Hippocampal formation (tissue), 2 donors: ENCODE results near the gene EXOC3L4.

Experiments used
- DNase-seq, 2 donors: peaks; one replicate each; lab custom pipeline; 2025; lab: John Stamatoyannopoulos, UW

EXOC3L4 gene

DNA sequence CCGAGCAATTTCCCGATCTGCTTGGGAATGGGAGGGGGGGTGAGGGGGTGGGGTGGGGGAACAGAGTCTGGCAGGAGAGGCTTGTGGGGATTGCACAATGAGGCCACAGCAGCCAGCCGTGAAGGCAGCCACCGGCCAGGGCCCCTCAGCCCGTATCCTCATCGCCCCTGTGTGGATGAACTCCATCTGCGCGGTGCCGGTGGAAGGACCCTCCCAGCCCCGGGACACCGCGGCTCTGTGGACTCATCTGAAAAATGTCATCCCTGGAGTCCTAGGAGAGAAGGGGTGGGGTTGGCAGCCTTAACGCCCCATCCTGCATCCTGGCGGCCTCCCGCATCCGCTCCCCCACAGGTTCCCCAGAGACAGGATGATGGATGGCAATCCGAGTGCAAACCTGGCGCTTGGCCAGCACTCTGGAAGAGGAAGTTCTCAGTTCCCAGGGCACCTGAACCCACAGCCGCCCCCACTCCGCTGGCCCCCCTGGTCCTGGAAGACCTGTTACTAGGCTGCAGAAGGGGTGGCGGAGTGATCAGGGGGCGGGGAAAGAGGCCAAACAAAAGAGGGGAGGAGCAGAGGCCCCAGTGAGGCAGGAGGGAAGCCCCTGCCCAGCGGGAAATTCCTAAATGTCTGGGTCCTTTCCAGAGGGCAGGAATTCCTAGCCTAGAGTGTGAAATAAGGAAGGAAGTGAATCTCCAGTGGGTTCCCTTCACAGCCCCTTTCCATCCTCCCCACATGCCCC lies 27.5 kb downstream of the EXOC3L4 start:
- DNase-seq: no peak

DNA sequence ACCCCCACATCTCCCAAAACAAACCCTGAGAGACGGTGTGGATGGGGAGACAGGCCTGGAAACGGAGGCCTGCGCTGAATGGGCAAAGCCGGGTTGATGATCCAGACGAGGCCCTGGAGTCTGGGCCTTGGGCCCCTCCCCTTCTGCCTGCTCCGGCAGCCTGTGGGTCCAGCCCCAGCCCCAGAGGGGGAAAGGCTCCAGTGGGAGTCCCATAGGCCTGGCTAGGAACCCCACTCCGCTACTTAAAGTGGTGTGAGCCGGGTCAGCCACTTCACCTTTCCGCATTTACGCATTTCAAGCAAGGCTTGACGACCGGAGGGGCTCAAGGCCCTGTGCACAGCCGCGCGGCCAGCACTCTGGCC lies 28.0 kb downstream of the EXOC3L4 start:
- DNase-seq: no peak

DNA sequence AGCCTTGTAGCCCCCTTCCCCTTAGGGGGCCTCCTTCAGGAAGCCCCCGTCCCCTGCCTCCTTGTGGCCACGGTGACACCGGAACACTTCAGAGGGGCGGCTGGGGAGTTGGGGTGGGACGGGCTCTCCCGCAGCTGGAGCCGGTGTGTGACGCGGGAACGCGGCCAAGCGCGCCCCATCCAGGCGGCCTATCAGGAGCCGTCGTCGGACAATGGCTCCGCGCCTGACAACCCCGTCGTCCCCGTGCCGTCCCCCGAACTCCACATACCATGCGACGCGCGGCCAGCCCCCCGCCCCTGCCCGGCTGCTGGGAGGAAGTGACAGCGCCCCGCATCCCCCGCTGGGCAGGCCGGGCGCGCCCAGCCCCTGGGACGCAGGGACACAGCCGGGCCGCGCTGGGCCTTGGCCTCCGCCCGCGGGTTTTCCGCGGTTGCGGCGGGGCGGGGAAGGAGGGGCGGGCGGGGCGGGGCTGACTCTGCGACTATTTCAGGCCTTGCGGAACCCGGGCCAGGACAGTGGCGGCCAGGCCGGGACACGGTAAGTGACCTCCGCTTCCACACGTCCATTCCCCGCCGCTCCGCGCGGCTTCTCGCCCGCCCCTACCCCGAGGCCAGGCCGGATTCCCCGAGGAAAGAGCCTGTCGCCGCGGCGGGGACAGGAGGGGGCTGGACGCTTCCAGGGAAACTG lies 28.6 kb downstream of the EXOC3L4 start, which contains the start of gene TNFAIP2:
Gene TNFAIP2 (plus strand): TSS at position 515 of the 687 bp plus-strand sequence. CDS start 2,997 bp downstream, outside the sequence.
- no peak for DNase-seq

DNA sequence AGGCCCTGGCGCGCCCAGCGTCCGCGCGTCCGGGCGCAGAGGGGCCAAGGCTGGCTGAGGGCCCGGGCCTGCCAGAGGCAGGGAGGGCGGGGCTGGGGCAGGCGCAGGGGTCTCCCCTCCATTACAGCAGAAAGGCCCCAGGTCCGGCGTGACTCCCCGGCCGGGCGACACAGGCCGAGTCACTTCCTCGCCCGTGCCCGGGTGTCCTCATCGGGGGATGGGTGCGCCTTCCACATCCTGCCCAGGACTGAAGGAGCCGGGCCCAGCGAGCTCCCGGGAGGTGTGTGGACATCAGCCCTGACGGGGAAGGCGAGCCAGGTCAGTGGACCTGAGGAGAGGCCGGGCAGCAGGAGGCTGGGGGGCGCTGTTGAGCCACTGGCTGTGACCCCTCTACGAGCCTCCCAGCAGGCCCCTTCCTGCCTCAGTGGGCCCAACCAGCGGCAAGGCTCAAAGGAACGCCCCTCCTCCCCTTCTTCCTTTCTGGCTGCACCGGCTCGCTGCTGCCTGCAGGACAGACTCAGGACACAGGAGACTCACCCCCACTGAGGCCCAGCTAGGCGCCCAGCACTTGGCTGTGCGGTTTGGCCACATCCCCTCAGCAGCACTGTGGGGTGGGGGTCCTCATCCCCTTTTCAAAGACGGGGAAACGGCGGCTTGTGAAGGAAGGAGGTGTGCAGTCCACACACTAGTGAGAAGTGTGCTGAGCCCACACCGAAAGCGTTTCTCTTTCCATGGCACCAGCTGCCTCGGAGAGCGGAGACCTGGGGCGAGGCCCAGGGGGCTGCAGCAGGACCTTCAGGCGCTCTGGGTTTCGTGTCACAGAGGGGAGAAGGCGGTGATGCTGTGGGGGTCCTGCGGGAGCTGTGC lies 29.3 kb downstream of the EXOC3L4 start:
- DNase-seq: no peak

DNA sequence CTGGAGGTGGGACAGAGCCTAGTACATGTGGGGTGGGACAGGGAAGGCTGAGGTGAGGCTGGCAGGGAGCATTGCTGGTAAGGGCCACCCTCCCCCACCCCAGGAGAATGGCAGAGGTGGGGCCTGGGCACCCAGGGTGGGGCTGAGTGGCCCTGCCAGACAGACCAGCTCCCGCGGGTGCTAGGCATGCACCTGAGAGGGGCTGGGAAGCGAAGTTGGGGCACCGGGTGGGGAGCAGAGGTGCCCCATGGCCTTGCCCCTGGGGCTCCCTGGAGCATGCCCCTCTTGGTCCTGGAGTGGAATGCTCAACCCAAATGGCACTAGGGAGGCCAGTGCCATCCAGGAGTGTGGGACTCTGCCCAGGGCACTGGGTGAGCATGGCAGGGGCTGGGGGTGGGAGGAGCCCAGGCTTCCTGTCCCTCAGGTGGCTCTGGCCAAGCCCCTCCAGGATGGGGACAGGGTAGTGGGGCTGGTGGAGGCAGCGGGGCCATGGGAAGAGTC lies 30.0 kb downstream of the EXOC3L4 start:
- DNase-seq: no peak

DNA sequence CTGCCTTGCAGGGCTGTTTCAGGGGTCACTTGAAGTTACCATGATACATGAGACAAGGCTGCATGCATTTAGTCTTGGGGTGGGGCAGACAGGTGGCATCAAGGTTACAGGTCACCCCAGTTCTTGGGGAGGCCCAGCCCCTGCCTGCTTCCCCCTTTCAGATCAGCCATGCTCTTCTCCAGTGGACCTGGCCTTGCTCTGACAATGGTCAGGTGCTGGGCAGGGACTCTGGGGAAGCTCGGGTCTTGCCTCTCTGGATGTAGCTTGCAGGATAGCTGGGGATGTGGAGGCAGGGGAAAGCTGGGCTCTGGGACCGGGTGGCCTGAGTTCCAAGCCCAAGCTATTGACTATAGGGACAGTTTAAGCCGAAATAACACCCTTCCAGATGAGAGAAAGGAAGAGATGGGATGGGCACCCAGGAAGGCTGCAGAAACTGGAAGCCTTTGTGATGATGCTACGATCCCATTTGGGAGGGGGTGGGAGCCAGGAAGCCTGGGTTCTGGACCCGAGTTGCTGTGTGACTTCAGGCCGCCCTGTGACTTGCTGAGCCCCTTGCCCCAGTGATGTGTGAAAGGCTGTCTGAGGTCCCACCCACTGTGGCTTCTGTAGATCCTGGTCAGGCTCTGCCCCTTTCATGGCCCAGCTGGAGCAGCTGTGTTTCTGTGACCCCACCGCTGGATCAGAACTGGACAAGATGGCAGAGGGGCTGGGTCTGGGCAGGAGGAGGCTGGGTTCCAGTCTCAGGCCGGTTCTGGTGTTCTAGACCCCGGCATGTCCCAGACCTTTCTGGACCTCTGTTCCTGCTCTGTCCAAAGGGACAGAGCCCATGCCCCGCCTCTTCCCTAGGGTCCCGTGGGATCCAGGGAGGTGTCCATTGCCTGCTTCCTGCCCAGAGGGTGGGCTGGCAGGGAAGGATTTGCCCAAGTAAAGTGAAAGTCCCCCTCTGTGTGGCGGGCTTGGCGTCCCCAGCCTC lies 30.9 kb downstream of the EXOC3L4 start:
- DNase-seq: no peak

DNA sequence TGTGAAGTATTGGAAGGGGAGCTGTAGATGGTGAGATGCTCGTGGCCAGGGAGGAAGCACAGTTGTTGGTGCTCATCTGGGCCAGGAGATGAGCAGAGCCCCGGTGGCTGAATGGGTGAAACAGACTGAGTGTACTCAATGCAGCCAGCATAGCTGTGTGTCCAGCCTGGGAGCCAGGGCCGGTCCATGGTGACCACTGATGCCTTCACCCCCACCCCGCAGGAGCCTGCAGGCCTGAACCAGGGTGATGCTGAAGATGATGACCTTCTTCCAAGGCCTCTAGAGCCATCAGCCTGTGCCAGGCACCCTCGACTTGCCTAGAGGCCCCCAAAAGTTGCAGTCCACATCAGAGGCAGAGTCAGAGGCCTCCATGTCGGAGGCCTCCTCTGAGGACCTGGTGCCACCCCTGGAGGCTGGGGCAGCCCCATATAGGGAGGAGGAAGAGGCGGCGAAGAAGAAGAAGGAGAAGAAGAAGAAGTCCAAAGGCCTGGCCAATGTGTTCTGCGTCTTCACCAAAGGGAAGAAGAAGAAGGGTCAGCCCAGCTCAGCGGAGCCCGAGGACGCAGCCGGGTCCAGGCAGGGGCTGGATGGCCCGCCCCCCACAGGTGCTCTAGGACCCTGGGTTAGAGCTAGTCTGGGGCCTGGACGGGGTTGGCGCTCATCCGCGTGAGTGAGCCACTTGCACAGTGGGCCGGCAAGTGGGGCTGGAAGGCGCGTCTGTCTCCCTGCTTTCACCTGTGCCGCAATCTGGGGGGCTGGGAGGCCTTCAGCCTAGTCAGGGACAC lies 31.8 kb downstream of the EXOC3L4 start:
- DNase-seq: no peak

DNA sequence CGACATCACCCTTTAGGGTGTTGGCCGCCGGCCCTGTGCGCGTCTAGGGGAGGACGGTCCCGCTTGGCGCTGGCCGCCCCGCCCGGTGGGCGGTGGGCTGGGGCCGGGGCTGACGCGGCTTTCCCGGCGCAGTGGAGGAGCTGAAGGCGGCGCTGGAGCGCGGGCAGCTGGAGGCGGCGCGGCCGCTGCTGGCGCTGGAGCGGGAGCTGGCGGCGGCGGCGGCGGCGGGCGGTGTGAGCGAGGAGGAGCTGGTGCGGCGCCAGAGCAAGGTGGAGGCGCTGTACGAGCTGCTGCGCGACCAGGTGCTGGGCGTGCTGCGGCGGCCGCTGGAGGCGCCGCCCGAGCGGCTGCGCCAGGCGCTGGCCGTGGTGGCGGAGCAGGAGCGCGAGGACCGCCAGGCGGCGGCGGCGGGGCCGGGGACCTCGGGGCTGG lies 32.4 kb downstream of the EXOC3L4 start:
- no peak for DNase-seq

DNA sequence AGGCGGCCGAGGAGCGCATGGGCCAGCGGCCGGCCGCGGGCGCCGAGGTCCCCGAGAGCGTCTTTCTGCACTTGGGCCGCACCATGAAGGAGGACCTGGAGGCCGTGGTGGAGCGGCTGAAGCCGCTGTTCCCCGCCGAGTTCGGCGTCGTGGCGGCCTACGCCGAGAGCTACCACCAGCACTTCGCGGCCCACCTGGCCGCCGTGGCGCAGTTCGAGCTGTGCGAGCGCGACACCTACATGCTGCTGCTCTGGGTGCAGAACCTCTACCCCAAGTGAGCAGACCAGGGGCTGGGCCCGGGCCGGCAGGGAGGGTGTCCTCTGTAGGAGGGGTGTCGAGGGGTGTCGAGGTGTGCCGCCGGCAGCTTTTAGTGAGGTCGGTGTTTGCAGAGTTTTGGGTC lies 32.8 kb downstream of the EXOC3L4 start:
- DNase-seq: no peak

DNA sequence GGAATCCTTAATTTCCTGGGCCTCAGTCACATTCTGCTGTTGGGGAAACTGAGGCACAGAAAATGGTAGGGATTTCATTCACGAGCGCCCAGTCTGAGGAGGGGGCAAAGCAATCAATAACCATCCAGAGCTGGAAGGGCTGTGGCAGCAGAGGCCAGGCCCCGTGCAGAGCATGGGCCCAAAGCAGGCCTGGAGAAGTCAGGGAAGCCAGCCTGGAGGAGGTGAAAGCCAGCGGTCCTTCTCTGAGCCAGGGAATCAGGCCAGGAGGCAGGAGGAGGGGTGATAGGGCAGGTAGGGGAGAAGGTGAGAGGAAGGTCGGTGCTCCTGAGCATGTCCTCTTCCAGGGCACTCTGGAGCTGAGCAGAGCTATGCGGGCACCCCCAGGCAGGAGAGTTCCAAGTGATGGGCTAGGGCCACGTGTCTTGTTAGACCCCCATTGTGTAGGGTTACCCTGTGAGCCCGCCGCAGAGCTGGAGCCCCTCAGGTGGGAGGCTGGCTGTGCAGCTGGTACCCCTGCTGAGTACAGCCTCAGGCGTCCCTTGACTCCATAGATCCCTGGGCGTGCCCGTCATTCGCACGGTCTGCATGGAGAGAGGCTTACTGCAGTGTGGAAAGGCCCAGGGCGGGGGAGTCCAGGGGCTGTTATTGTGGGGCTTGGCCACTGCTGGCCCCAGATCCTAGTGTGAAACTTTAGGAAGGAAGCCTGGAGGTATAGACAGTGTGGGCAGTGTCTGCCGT lies 33.5 kb downstream of the EXOC3L4 start:
- no peak for DNase-seq

DNA sequence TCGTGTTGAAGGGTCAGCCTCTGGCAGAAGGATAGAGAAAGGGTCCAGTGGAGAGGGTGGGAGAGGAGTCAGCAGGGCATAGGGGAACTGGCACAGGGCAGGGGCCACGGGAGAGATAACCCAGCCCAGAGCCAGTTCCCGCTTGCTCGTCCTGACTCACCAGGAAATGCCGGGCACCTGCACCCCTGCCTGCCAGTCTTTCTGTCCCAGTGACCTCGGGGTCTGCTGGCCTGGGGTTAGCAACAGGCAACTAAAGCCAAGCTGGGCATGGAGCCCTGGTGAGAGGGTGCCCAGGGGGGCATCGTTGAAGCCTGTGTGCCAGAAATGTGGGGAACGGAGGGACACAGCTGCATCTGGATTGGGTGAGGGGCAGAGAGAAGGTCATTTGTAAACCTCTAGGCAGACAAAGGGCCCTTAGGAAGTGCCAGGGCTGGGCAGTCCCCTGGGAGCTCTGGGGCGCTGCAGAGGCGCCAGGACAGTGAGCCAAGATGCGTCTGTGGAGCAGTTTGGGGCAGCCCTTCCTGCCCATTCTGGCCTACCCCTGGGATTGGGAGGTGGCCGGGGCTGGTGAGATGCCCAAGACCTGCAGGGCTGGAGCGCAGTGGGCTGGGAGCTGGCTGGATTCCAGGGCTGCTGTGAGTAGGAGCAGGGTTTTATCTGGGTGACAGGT lies 34.2 kb downstream of the EXOC3L4 start:
- DNase-seq: no peak

DNA sequence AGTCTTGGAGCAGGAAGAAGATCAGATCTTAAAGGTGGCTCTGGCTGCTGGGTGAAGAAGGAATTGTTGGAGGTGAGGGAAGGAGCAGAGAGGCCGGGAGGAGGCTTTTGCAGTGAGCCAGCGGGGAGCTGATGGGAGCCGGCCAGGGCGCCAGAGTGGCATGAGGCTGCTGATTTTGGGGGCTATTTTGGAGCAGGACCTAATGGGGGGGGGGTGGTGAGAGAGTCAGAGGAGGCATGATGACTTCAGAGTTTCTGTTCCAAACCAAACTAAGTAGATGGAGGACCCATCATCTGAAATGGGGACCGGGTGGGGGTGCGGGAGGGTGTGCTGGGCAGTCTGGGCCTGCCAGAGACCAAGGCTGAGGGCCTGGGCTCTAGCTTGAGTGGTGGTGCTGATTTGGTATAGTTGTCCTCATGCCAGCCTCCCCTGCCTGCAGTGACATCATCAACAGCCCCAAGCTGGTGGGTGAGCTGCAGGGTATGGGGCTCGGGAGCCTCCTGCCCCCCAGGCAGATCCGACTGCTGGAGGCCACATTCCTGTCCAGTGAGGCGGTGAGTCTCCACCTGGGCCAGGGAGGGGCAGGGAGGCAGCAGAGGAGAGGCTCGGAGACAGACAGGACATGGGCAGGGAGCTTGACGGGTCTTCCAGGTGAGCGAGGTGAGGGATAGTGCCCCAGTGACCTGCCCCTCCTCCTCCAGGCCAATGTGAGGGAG lies 34.9 kb downstream of the EXOC3L4 start:
- no peak for DNase-seq

DNA sequence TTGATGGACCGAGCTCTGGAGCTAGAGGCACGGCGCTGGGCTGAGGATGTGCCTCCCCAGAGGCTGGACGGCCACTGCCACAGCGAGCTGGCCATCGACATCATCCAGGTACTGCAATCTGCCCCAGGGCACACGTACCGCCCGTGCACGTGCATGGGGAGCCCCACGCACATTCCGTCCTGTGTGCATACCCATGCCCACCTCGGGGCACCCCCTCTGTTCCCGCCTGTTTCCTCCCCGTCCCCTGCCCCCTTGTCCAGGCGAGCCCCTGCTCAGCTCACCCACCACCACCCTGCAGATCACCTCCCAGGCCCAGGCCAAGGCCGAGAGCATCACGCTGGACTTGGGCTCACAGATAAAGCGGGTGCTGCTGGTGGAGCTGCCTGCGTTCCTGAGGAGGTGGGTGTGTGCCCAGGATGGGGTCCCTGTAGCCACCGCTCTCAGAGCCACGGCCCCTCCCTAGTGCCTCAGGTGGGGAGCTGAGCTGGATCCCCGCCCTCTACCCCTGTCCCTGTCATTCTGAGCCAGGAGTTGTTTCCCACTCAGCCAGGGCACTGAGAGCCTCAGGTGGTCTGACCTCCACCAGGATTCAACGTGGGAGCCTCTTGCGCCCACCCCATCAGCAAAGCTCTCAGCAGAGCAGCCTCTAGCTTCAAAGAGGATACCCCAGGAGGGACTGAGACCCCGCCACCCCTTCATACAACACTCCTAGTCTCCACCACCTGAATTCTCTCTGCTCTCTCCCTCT lies 35.7 kb downstream of the EXOC3L4 start:
- no peak for DNase-seq

DNA sequence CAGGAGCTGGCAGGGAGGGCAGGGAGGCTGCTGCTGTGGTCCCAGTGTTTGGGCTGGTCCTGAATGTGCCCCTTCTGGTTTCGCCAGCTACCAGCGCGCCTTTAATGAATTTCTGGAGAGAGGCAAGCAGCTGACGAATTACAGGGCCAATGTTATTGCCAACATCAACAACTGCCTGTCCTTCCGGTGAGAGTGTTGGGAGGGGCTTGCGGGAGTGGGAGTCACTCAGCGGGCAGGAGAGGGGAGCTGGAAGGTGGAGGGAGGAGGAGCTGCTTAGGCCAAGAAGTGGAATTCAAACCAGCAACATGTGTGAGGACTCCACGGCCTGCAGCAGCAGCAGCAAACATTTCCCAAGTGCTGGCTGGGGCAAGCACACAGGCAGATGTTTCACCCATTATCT lies 36.4 kb downstream of the EXOC3L4 start:
- no peak for DNase-seq

DNA sequence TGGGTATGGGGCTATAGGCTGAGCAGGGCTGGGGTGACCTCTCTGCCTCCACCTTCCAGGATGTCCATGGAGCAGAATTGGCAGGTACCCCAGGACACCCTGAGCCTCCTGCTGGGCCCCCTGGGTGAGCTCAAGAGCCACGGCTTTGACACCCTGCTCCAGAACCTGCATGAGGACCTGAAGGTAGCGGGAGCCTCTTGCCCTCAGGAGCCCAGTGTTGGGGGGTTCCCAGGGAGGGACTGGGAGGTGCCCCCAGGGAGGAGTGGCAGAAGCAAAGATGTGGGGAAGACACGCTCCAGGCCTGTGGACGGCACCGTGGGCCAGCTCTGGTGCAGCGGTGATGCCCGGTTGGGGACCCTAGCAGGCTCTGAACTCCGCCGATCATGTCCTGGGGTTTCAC lies 37.1 kb downstream of the EXOC3L4 start:
- DNase-seq: no peak

DNA sequence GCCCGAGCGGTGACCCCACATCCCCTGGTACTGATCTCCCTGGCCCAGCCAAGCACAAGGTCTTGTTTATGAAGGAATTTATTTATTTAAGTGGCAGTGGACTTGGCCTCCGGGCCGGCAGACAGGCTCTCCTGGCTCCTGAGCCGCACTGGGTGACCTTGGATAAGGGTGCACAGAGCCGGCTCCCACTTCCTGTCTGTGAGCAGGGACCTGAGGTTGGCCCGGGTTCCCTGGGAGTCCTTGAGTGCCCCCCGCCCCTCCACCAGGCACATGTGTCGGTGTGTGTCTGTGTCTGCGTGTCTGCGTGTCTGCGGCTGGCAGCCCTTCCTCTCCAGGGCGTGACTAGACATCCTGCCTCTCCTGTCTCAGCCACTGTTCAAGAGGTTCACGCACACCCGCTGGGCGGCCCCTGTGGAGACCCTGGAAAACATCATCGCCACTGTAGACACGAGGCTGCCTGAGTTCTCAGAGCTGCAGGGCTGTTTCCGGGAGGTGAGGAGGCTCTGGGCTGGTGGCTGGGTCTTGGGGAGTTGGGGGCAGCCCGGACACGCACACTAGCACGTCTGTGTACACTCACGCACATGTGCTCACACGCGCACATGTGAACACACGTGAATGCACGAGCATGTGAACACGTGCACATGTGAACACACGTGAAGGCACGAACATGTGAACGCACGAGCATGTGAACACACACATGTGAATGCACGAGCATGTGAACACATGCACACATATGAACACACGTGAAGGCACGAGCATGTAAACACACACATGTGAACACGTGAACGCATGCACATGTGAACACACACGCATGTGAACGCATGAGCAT lies 38.1 kb downstream of the EXOC3L4 start:
- no peak for DNase-seq
